Stimulated activated CD8-positive, alpha-beta memory T cell treated with anti-CD3 and anti-CD28 coated beads, Interleukin-4, amount 100 ng/mL, for 4 hours (primary cell): Measurements from ENCODE around the gene HCN2.

Experiments
- DNase-seq, 2 donors: peaks; one replicate each; pipeline ENCODE4 v3.0.0-alpha.2; 2020; ENCODE audit warnings: low read depth in 2 of 2, low spot score in 1 of 2

HCN2 gene

DNA sequence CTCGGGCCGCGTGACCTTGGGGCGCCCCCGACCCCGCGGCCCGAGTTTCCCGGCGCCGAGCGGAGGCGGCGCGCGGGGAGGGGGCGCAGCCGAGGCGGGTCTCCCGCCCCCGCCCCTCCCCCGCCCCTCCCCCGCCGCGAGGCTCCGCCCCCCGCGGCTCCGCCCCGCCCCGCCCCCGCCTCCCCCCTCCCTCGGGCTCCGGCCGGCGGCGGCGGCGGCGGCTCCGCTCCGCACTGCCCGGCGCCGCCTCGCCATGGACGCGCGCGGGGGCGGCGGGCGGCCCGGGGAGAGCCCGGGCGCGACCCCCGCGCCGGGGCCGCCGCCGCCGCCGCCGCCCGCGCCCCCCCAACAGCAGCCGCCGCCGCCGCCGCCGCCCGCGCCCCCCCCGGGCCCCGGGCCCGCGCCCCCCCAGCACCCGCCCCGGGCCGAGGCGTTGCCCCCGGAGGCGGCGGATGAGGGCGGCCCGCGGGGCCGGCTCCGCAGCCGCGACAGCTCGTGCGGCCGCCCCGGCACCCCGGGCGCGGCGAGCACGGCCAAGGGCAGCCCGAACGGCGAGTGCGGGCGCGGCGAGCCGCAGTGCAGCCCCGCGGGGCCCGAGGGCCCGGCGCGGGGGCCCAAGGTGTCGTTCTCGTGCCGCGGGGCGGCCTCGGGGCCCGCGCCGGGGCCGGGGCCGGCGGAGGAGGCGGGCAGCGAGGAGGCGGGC lies at the start of gene HCN2:
Gene HCN2, plus strand, starts transcription at position 189 of the 703 bp plus-strand sequence. Its CDS starts 65 bp downstream, at position 254.
- no peak for DNase-seq

DNA sequence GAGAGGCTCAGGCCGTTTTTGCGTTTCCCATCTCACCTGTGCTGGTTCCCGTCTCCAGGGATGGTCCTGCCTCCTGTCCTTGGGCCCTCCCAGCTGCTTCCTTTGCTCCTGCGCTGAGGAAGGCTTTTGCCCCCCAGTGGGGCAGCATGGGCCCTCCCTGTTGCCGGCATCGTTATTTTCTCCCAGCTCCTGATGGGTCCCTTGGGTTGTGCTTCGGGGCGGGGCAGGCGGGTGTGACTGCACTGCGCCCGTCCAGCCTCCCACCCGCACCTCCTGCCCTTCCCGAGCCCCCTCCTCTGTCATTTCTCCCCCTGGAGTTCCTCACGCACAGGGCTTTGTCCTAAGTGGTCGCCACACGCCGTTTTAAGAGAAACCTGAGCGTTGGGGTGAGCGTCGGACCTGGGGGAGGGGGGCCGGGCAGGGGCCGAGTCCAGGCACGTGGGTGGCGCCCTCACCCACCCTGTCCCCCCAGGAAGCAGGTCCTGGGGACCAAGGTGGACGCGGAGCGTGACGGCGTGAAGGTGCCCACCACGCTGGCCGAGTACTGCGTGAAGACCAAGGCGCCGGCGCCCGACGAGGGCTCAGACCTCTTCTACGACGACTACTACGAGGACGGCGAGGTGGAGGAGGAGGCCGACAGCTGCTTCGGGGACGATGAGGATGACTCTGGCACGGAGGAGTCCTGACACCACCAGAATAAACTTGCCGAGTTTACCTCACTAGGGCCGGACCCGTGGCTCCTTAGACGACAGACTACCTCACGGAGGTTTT lies 48.6 kb upstream of the HCN2 start:
- no peak for DNase-seq

DNA sequence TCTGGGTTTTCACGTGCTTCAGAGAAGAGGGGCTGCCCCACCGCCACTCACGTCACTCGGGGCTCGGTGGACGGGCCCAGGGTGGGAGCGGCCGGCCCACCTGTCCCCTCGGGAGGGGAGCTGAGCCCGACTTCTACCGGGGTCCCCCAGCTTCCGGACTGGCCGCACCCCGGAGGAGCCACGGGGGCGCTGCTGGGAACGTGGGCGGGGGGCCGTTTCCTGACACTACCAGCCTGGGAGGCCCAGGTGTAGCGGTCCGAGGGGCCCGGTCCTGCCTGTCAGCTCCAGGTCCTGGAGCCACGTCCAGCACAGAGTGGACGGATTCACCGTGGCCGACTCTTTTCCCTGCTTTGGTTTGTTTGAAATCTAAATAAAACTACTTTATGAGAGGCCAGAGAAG lies 48.0 kb upstream of the HCN2 start:
- DNase-seq: no peak

DNA sequence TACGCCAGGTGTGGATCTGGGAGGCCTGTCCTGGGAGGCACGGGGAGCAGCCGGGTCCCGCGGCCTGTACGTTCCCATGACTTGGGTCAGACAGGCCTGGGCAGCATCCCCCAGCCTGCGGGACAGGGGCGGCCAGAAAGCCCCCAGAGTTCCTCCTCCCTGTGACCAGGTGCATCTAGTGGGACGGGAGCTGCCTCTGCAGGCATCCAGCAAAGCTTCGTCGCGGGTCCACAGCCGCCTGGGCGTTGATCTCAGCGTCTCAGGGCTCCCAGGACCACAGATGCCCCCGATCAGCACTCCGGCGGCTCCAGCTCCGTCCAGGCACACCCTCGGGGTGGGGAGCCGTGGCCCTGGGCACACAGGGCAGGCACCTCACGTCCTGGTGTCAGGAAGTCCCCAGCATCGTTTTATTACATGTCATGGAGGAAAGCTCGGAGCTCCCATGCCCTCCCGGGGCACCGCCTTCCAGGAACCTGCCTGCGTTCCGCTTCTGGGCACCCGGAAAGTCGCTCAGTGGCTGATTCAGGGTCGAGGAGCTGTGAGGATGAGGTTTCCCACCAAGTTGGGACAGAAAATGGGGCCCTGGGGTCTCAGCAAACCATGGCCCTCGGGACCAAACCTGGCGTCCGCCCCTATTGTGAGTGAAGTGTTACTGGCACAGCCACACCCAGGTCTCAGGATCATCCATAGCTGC lies 47.4 kb upstream of the HCN2 start:
- no peak for DNase-seq

DNA sequence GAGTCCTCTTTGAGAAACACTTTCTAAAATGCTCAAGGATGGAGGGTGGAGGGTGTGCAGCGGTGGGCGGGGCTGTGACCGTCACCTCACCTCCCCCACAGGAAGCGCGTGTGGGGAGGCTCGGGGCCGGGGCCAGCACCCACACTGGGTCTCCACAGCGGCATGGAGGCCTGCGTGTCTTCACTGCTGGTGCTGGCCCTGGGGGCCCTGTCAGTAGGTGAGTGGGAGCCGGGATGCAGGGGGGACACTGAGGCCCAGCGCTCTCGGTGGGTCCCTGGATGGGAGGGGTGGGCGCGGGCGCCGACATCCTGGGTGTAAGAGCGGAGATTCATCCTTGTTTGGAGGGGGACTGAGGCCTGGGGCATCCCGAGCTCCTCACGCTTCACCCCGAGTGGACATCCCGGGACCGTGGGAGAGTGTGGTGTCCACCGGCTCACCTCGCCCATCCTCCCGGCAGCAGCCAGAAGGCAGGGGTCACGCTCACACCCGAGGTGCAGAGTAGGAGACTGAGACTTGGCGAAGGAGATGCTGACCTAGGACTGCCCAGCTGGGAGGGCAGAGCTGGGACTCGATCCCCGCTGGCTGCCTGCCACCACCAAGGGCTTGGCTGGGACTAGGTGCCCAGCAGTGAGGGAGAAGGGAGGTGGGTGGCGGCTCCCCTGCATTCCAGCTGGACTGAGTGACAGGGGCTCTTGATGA lies 45.6 kb upstream of the HCN2 start, which contains the start of gene GZMM:
Gene GZMM, plus strand, starts transcription at position 144 of the 699 bp plus-strand sequence. Its CDS starts 19 bp downstream, at position 163.
- DNase-seq: peak; percentile 60 to 66

DNA sequence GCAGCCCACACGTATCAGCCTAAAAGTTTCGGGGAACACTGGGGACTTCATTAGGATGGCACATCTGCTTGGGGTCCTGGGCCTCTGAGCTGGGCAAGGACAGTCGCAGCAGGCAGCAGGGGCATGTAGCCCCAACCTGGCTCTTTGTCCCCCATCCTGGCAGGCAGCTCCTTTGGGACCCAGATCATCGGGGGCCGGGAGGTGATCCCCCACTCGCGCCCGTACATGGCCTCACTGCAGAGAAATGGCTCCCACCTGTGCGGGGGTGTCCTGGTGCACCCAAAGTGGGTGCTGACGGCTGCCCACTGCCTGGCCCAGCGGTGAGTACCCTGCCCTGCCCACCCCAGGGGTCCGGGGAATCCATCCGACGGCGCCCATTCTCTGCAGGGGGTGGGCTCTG lies 42.6 kb upstream of the HCN2 start:
- DNase-seq: no peak

DNA sequence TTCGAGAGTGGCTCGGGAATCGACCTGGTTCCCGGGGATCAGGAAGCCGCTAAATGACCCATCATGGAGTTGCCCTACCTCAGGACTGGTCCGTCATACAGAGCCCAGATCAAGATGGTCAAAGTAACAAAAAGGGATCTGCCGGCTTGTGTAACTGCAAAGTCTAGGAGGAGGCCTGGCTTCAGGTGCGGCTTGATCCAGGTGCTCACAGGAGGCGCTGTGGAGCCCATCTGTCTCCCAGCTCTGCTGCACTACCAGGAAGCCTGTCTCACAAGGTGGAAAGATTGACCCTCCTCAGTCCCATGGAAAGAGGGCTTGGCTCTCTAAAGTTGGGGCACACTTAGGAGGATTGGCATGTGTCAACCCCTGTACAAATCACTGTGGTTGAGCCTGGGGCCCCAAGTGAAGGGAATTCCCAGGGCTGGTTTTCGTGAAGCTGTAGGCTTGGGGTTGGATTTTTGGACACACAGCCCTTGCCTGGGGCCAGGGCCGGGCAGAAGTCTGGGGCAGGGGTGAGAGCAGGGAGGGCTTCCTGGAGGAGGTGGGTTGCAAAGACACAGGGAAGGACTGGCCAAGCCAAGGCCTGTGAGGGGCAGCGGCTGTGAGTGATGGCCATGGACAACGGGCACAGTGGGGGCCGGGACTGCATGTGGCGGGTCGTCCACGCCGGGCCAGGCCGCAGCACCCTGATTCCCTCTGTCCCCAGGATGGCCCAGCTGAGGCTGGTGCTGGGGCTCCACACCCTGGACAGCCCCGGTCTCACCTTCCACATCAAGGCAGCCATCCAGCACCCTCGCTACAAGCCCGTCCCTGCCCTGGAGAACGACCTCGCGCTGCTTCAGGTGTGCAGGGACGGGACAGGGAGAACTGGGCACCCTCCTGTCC lies 41.6 kb upstream of the HCN2 start:
- no peak for DNase-seq

DNA sequence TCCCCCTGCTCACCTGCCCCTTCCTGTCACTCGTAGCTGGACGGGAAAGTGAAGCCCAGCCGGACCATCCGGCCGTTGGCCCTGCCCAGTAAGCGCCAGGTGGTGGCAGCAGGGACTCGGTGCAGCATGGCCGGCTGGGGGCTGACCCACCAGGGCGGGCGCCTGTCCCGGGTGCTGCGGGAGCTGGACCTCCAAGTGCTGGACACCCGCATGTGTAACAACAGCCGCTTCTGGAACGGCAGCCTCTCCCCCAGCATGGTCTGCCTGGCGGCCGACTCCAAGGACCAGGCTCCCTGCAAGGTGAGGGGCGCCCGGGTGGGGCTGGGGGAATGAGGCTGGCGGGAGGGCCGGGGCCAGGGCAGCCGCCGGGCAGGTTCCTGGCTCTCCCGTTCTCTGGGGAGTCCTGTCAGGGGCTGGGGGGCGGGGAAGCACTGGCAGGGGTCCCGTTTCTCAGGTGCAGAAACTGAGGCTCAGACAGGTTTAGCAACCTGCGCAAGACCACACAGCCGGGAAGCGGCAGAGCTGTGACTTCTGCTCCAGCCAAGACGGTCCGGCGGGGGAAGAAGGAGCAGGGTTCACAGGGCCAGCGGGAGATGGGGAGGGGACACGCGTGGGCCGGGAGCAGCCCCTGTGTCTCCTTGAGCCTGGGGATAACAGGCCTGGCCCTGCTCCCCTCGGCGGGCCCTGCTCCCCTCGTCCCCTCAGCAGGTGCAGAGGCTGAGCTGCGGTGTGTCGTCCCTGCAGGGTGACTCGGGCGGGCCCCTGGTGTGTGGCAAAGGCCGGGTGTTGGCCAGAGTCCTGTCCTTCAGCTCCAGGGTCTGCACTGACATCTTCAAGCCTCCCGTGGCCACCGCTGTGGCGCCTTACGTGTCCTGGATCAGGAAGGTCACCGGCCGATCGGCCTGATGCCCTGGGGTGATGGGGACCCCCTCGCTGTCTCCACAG lies 40.5 kb upstream of the HCN2 start:
- DNase-seq: no peak

DNA sequence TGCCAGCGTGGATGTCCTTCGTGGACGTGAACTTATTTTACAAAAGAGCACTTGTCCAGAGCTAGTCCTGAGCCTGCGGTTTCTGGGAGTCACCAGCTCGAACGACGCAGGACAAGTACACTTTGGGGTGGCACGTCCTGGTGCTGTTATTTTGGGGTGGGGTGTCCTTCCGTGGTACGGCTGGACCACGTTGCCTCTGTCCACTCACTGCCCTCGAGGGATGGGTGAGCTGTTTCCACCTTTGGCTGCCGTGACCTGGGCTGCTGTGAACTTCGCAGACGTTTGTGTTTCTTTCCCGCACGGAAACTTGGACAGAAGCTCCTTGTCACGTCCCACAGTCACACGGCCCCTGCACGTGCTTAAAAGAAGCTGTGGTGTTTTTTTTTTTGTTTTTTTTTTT lies 34.9 kb upstream of the HCN2 start:
- no peak for DNase-seq

DNA sequence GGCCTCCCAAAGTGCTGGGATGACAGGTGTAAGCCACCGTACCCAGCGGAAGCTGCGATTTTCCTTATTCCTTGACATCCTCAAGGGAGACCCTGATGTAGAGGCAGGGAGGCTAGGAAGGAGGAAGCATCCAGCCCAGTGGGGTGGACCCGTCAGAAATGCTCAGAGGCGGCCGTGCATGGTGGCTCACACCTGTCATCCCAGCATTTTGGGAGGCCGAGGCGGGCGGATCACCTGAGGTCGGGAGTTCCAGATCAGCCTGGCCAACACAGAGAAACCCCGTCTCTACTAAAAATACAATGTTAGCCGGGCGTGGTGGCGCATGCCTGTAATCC lies 34.2 kb upstream of the HCN2 start:
- DNase-seq: no peak

DNA sequence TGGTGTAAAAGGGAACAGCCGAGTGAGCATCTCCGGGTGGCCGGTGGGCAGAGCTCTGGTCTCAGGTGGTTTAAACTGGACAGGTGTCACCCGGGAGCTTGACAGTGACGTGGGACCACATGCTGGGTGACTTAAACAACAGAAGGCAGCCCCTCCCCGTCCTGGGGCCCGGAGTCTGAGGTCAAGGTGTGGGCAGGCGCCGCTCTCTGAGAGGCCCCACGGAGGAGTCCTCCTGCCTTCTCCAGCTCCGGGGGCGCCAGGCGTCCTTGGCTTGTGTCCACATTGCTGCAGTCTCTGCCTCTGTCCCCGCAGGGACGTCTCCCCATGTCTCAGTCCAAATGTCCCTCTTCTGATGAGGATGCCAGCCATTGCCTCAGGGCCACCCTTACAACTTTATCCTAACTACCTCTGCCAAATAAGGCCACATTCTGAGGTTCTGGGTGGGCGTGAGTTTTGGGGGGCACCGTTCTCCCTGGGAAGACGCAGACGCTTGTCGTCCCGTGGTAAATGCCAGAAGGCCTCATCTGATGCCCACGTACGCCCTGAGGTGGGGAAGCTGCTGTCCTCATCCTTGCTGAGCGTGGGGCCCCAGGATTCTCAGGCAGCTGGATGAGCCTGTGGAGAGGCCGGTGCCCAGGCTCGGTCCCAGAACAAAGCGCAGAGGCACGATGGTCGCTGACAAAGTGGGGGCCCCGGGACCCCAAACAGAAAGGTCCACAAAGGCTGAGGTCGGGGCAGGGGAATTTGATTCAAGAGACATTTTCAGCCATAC lies 32.9 kb upstream of the HCN2 start:
- DNase-seq: no peak

DNA sequence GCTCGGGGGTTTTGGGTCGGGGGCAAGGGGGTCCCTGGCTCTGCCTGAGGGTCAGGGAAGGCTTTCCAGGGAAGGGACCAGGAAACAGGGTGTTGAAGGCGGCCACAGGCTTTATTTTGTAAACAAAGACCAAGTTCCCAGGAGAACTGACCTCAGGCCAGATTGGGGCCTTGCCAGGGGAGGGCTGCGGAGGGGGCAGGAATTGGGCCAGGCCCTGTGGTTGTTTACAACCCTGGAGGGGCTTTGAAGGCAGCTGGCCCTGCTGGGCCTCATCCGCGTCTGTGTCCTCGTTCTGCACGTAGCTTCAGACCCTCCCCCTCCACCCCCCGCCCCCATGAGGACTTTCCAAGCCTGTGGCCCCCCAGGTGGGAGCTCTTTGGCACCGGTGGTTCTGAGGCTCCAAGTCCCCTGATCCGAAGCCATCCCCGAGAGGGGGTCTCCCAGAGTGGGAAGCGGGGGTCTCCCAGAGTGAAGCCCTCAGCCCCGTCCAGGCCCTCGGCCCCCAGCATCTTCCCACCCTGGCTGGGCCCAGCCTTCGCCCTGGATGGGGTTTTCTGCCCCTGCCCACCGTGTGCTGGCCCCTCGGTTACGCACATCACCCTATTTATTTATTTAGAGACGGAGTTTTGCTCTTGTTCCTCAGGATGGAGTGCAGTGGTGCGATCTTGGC lies 30.8 kb upstream of the HCN2 start:
- no peak for DNase-seq

DNA sequence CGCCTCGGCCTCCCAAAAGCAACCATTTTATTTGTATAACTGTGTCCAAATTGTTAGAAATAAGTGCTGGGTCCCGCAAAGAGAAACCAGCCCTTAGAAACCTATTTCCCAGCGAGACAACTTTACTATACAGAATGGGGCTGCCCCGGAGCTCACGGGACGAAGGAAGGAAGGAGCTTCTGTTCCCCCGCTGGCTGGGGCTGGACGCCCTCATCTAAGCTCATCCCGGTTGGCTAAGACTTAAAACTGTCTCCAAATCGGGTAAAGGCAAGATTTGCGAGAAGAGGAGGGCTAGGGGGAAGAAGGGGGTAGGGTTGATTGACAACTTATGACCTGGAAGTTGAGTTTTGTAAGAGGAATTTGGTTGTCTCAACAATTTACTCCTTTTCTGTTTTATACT lies 29.6 kb upstream of the HCN2 start:
- DNase-seq: no peak

DNA sequence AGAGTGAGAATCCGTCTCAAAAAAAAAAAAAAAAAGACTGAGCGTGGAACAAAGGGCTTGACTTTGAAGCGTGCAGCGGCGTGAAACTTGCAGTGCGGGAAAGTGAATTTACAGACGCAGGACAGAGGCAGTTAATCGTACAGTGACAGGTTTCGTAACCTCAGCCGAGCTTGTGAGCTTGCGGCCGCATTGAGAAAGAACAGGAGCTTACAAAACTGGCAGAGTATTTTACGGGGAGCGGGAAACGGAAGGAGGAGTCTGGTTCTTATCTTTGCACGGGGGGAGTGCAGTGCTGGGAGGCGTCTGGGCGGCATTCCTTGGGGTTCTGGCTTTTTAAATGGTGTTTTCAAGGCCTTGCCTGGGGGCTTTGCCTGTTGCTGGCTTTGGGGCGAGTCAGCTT lies 23.3 kb upstream of the HCN2 start:
- DNase-seq: no peak

DNA sequence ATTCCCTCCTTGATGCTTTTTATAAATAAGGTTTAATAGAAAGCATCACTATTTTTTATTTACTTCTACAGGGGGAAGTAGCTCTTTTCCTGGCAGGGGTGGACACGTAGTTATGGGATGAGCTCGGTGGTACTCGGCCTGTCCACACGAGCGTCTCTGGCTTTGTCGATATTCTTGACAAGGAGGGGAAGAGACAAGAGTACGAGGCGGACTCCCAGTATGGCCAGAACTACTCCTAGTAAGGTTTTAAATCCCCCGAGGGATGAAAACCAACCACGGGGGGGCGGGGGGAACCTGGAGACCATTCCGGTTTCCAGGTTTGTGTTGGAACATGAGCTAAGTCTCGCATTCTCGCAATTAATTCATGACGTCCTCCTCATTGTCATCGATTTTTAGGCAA lies 22.8 kb upstream of the HCN2 start:
- DNase-seq: no peak

DNA sequence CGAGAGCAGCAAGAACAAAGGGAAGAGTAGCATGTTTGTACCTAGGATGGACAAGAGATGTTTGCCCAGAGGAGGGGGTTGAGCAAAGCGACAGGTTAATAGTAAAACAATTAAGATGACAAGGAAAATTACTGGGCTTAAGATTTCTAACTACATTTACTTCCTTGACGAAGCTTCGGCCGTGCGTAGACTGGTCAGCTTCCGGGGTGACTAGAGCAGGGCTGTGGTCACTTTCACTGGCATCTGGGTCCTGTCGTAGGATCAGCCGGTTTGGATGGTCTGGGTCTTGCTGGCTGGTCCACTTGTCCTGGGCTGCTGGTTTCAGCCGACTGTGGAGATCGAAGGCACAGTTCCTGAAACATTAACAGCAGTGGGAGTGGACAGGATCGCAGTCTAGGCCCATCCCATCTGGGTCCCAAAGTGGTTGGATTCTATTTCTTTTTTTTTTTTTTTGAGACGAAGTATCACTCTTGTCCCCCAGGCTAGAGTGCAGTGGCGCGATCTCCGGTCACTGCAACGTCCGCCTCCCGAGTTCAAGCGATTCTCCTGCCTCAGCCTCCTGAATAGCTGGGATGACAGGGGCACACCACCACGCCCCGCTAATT lies 22.3 kb upstream of the HCN2 start:
- no peak for DNase-seq

DNA sequence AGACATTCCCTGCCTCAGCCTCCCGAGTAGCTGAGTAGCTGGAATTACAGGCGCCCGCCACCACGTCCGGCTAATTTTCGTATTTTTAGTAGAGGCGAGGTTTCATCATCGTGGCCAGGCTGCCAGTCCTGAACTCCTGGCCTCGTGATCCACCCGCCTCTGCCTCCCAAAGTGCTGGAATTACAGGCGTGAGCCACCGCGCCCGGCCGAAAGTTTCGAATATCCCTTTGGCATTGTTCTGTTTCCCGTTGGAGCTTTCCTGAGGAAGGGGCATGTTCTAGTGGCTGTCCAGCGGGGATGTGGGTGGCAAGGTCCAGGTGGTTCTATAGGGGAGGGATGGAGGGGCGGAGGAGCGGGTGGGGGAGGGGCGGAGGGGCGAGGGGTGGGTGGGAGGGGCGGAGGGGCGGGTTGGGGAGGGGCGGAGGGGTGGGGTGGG lies 19.4 kb upstream of the HCN2 start:
- DNase-seq: no peak
